BJ (cell line): ENCODE measurements around the gene PRKCH. TPM values are rescaled to one million over a fixed set of nuclear protein-coding genes. Genes with fewer than 3 reads are reported as not detected.

Experiments used
- CTCF ChIA-PET: fragments of 350-600 bp; formaldehyde crosslinking; extraction: SDS; loops from one replicate; lab custom pipeline; 2021; ENCODE audit warnings: antibody characterized with exemption, inconsistent platforms; lab: Yijun Ruan, JAX
- POLR2A ChIA-PET: fragments of 300-600 bp; sonication (Branson Sonifier 250); formaldehyde crosslinking; extraction: SDS; loops from one replicate; lab custom pipeline; 2021; ENCODE audit warnings: antibody characterized with exemption; lab: Charles Lee
- DNase-seq: peaks from one replicate; pipeline ENCODE4 v3.0.0-alpha.2; 2011; ENCODE audit warnings: low read depth
- H3K27me3 ChIP-seq: 2 replicates; pipeline ENCODE4 v1.6.0; 2011; ENCODE audit warnings: low read length; ENCODE audit not compliant: control insufficient read depth, insufficient read depth
- H3K36me3 ChIP-seq: 2 replicates; pipeline ENCODE4 v1.5.1; 2011; ENCODE audit warnings: low read length; ENCODE audit not compliant: control insufficient read depth, insufficient read depth
- H3K4me3 ChIP-seq: 2 replicates; pipeline ENCODE4 v1.5.1; 2011; ENCODE audit warnings: low read depth, mild to moderate bottlenecking, control low read depth, low read length
- polyA plus RNA-seq: library from polyadenylated mRNA; depleted of rRNA; stranded (reverse); fragments of >200 nt; gene quantifications from 2 replicates; pipeline ENCODE4 v1.2.3, GENCODE V29; 2011
- TF ChIP-seq, protein P1 (sequence below): IDR thresholded peaks from 2 replicates; pipeline ENCODE4 v1.5.1; 2011; ENCODE audit warnings: low read depth, mild to moderate bottlenecking, control low read depth, inconsistent platforms, low read length, moderate library complexity; ENCODE audit not compliant: insufficient read depth

PRKCH gene
- polyA plus RNA-seq, 1 experiment: 2.0 TPM

DNA sequence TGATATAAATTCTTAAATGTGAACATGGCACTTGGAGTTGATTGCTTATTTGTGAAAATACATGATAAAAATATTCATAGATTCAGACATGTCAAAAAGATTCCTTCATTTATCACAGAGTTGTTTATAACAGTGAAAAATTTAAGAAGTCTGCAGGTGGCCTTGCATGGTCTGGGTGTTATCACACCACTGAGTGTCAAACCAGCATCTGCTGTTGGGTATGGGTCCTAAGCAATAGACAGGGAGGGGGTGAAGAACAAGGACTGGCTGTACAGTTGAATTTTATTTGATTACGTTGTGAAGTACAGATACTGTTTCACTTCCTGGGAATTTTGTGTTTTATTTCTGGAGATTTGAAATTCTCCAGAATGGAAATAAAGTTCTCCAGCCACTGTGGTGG lies 193.5 kb downstream of the PRKCH start:
- Histone ChIP-seq H3K27me3 (no peaks in the 10 kb centered on the region), H3K4me3 (no peak overlapping the region), H3K36me3 (no peaks in the 10 kb centered on the region)
- TF ChIP-seq, protein P1, sequence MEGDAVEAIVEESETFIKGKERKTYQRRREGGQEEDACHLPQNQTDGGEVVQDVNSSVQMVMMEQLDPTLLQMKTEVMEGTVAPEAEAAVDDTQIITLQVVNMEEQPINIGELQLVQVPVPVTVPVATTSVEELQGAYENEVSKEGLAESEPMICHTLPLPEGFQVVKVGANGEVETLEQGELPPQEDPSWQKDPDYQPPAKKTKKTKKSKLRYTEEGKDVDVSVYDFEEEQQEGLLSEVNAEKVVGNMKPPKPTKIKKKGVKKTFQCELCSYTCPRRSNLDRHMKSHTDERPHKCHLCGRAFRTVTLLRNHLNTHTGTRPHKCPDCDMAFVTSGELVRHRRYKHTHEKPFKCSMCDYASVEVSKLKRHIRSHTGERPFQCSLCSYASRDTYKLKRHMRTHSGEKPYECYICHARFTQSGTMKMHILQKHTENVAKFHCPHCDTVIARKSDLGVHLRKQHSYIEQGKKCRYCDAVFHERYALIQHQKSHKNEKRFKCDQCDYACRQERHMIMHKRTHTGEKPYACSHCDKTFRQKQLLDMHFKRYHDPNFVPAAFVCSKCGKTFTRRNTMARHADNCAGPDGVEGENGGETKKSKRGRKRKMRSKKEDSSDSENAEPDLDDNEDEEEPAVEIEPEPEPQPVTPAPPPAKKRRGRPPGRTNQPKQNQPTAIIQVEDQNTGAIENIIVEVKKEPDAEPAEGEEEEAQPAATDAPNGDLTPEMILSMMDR: no peak
- ChIA-PET POLR2A (no interaction called here), CTCF (no interaction called here)
- no peak for DNase-seq

DNA sequence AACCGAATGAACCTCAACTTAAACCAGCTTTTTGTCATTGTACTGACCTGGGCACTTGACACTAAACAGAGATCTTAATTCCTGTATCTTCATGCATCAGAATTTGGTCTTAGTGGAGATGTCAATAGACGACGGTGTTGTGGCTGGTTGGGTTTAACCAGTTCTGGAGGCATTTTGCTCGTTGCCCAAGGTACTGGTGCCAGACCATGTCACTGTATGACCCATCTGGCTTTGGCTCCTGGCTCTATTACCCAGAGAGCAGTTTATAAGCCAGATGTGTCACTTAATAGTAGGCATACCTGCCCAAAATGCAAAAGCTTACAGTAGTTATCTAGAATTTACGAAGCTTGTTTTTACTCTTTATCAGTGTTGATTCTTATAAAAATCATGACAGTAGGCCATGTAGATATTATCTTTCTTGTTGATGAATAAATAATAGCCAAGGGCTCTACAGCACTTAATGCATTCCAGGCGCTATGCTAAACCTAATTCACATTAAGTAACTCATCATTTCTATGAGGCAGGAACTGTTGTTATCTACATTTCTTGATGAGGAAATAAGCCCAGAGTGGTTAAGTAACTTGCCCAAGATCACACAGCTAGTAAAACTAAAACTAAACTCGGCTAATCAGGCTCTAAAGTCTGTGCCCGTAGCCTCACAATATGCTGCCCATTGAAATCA lies 194.2 kb downstream of the PRKCH start:
- CTCF ChIA-PET: no interaction called here

DNA sequence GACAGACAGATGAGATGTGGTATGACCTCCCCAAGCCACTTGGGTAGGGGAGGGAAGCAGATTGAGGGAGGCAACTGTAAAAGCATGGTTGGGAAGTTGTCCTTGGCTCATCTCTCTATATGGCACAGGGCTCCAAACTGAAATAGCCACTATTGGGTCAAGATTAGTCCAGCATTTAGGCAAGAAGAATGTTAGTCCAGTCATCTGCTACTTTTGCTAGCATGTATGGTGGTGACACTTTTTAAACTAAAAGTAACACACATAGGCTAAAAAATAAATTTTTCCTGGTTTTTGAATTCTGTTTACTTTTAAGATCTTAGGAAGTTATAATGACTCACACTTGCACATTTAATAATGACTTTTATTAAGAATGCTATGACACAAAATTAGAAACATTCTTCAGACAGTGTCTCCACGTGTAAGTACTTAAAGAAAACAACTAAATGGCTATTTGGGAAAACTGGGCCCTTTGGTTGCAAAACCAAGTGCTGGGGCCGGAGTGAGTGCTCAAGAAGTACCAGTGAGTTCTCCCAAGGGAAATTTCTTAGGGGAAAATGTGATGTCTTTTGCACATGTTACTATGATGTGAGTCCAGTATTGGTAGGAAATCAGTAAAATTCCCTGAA lies 194.9 kb downstream of the PRKCH start:
- POLR2A ChIA-PET: no interaction called here

More for the DNA sequence above, 194.2 kb downstream of the PRKCH start:
- POLR2A ChIA-PET: no interaction called here
- TF ChIP-seq, protein P1: no peak
- no peaks in the 10 kb centered on the region for H3K36me3 ChIP-seq
- no peak overlapping the region for H3K4me3 ChIP-seq
- no peak for DNase-seq
- no peaks in the 10 kb centered on the region for H3K27me3 ChIP-seq

DNA sequence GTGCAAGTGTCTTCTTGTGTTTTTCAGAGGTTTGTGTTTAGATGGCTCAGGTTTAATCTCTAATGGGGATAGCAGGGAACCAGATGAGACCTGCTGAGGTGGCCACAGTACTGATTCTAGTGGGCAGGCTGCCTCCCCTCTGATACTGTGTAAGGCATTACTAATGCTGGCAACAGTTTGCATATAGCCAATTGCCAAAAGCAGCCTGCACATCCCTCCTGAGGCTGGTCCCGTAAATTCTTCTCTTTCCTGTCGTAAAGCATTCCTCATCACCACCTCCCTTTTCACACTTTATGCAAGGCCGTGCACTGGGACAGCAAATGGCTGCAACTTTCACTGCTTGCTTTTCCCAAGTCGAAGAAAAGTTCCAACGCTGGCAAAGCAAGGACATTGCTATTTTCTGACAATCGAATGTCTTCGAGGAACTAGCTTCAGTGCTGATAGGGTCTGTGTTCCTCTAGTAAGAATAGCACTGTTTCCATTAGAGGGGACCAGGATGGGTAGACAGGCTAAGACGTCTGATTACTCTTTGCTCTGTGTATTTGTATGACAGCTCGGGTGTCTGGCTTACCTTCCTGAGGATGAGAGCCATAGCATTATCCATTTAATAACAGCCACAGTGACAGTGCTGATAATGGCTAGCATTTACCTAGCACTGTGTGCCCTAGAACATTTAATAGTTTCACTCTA lies 195.7 kb downstream of the PRKCH start:
- H3K27me3 ChIP-seq: no peaks in the 10 kb centered on the region
- no peaks in the 10 kb centered on the region for H3K36me3 ChIP-seq
- no peak for DNase-seq
- H3K4me3 ChIP-seq: no peak overlapping the region
- TF ChIP-seq, protein P1: no peak
- CTCF ChIA-PET: interaction anchor here (1.0 kb wide), 1 partner anchor 19 kb away, joined by 3 read pairs; no protein-coding TSS in a partner anchor
- POLR2A ChIA-PET: no interaction called here

More for the DNA sequence above, 194.9 kb downstream of the PRKCH start:
- H3K36me3 ChIP-seq: no peaks in the 10 kb centered on the region
- H3K4me3 ChIP-seq: no peak overlapping the region
- TF ChIP-seq, protein P1: no peak
- no peaks in the 10 kb centered on the region for H3K27me3 ChIP-seq
- CTCF ChIA-PET: no interaction called here
- DNase-seq: no peak

DNA sequence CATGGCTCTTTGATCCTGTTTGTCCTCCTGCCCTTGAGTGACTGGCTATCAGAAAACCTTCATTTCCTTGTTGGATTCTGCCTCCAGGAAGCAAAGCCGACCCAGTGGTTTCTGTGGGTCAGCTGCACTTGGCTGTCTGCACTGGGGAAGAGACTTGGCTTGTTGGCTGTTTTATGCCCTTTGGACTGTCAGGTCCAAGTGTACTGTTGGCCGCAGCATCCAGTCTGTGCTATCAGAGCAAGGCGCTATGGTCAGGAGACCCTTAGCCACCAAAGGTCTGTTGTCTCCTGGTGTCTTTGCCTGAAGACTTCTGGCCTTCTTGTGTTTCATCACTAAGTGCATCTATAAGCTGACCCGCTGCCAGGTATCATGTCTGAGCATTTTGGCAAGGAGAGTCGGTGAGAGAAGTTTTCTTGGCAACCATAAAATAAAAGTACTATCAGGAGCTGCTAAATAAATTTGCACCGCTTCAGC lies 196.6 kb downstream of the PRKCH start:
- no peak overlapping the region for H3K4me3 ChIP-seq
- DNase-seq: no peak
- H3K27me3 ChIP-seq: no peaks in the 10 kb centered on the region
- ChIA-PET POLR2A (no interaction called here), CTCF (no interaction called here)
- H3K36me3 ChIP-seq: no peaks in the 10 kb centered on the region
- TF ChIP-seq, protein P1: no peak
